ENCODE results near the gene PPWD1. TPM values are rescaled to one million over a fixed set of nuclear protein-coding genes. Genes with fewer than 3 reads are reported as not detected.
"Not testable (repeated sequence)": the region's sequence is repeated elsewhere in the genome, so short reads cannot be mapped to it uniquely, and the experiment has no call there.

PPWD1 gene
- total and polyA plus RNA-seq, 4 experiments from 2014 or later: 36.4 to 104 (median 74.1) TPM

DNA sequence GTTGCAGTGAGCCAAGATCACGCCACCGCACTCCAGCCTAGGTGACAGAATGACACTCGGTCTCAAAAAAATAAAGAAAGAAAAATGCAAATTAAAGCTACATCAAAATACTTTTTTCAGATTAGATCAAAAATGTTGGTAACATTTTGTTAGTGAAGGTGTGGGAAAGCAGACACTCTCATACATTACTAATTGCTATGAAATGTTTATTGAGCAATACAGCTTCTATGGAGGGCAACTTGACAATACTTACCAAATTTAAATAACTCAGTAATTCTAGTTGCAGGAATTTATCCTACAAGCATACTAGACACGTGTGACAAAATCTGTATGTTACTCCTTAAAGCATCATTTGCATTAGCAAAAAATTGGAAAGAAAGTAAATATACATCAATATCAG, 56.9 kb downstream of the PPWD1 start:
- Mint-ChIP-seq H3K27me3 (peaks cover 2 to 3% of the 10 kb centered on the region in 2 donors), H3K4me3 (no peak overlapping the region), H3K4me1 (peaks cover 26 to 65% (median 37%) of the 10 kb centered on the region in 4 donors), H3K27ac (peak overlapping the region in 1 of 7 donors; percentile 18), H3K36me3 (peaks cover 15 to 39% of the 10 kb centered on the region in 2 donors), H3K9me3 (peaks cover 0 to 2% (median 0%) of the 10 kb centered on the region in 8 donors)
- H3K27ac ChIP-seq (ENCODE audit: low read depth, low read length): no peak overlapping the region
- H3K4me1 ChIP-seq (ENCODE audit: insufficient read depth, low read length): peaks cover 20% of the 10 kb centered on the region
- H3K36me3 ChIP-seq (ENCODE audit: insufficient read depth, low read length): peaks cover 7% of the 10 kb centered on the region
- no peak overlapping the region for H3K4me3 ChIP-seq (ENCODE audit: low read length in 2 of 2)
- ChIA-PET POLR2A (ENCODE audit: partially characterized antibody) (interaction anchor here (0.7 kb wide), 1 partner anchor 56 kb away, joined by 3 read pairs; no protein-coding TSS in a partner anchor), CTCF (ENCODE audit: partially characterized antibody) (interaction anchor here (1.3 kb wide), 1 partner anchor 11 kb away, joined by 3 read pairs; no protein-coding TSS in a partner anchor)
- intact Hi-C loops (cut with micrococcal nuclease): loop anchor here (5.0 kb wide), 1 partner anchor 33 kb away; no protein-coding TSS in a partner anchor
- H3K27me3 ChIP-seq (ENCODE audit: insufficient read depth, low read length): no peaks in the 10 kb centered on the region
- DNase-seq: no peak
- H3K9me3 ChIP-seq (ENCODE audit: control insufficient read depth in 1 of 2, low read length in 2 of 2): no peaks in the 10 kb centered on the region

DNA sequence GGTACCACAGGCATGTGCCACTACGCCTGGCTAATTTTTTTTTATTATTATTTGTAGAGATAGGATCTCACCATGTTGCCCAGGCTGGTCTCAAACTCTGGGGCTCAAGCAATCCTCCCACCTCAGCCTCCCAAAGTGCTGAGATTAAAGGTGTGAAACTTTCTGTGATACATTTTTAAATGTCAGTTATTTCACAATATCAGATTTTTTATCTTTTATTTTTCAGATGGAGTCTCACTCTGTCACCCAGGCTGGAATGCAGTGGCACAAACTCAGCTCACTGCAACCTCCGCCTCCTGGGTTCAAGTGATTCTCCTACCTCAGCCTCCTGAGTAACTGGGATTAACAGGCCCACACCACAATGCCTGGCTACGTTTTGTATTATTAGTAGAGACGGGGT, 58.9 kb downstream of the PPWD1 start:
- H3K9me3 Mint-ChIP-seq; POLR2A ChIA-PET (ENCODE audit: partially characterized antibody): not testable (repeated sequence)
- intact Hi-C loops (cut with micrococcal nuclease): loop anchor here (5.0 kb wide), 1 partner anchor 35 kb away; no protein-coding TSS in a partner anchor

DNA sequence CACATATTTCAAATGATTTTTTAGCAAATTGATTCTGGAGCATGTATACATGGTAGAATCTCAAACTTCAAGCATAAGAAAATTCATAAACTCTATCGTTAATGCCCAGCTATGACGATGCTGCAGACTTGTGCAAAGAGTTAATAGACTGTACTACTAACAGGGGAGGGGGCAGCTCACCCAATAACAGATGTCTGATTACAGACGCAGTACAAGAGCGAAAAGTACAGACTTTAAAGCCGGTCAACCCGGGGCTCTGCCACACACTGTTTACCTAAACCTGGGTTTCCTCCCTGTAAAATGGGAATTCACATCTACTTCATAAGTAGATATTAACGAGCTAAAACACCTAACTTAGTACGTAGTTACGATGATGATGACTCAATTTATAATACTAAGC, 60.4 kb downstream of the PPWD1 start:
- H3K27ac Mint-ChIP-seq: peak overlapping the region; percentile 97 to 100 (median 99)

More for the DNA sequence above, 58.9 kb downstream of the PPWD1 start:
- H3K27me3 Mint-ChIP-seq; H3K36me3 ChIP-seq (ENCODE audit: insufficient read depth, low read length); H3K27ac ChIP-seq (ENCODE audit: low read depth, low read length); CTCF ChIA-PET (ENCODE audit: partially characterized antibody); H3K9me3 ChIP-seq (ENCODE audit: control insufficient read depth in 1 of 2, low read length in 2 of 2); DNase-seq; H3K27me3 ChIP-seq (ENCODE audit: insufficient read depth, low read length); H3K4me3 ChIP-seq (ENCODE audit: low read length in 2 of 2): not testable (repeated sequence)
- H3K36me3 Mint-ChIP-seq: peaks cover 10 to 37% of the 10 kb centered on the region in 2 donors
- peak overlapping the region in 4 of 8 donors; percentile 31 to 100 (median 74) for H3K4me3 Mint-ChIP-seq
- peaks cover 34% of the 10 kb centered on the region for H3K4me1 ChIP-seq (ENCODE audit: insufficient read depth, low read length)
- H3K27ac Mint-ChIP-seq: peak overlapping the region in 2 of 7 donors; percentile 19 to 99
- H3K4me1 Mint-ChIP-seq: peaks cover 29 to 73% (median 41%) of the 10 kb centered on the region in 4 donors

DNA sequence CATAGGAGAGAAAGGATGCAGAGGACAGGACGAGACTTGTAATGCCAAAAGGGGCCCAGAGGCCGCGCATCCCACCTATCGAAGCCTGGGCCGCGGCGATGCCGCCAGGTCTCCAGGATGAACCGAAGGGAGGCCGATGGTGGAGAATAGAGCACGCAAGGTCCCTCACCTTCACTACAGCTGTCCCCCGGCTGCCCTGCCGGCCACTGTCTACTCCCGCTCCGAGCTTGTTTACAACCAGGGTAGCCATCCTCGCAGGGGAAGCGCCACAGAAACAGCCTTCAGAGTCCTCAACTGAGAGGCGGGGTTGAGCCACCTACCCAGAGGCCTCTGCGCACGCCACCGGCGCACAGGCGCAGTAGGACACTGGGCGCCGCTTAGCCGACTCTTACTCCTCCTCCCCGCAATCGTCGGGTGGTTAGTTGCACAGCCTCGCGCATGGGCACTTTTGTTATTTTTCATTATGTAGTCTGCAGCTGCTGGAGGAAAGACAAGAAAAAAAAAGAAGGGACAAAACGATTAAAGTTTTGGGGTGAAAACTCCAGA, 61.0 kb downstream of the PPWD1 start, which contains the start of gene TRIM23:
TRIM23 (minus strand) TSS at position 309 of the 546 bp plus-strand sequence; CDS start at position 250, 59 bp downstream.
- H3K4me3 Mint-ChIP-seq: peak within 1 kb of the TSS; percentile 96 to 100 (median 99)
- CTCF ChIA-PET (ENCODE audit: partially characterized antibody): interaction anchor here (1.2 to 1.6 kb wide), 3 partner anchors 9 to 558 kb away, joined by 3 to 5 read pairs (median 3); no protein-coding TSS in a partner anchor

More for the DNA sequence above, 60.4 kb downstream of the PPWD1 start:
- DNase-seq: peak in 2 of 5 donors; percentile 3 to 9
- H3K4me1 ChIP-seq (ENCODE audit: insufficient read depth, low read length): peaks cover 34% of the 10 kb centered on the region
- H3K9me3 ChIP-seq (ENCODE audit: control insufficient read depth in 1 of 2, low read length in 2 of 2): no peaks in the 10 kb centered on the region
- peaks cover 2 to 3% of the 10 kb centered on the region in 2 donors for H3K27me3 Mint-ChIP-seq
- peak overlapping the region; percentile 96 to 100 (median 99) for H3K4me3 Mint-ChIP-seq
- peak overlapping the region; percentile 79 for H3K27ac ChIP-seq (ENCODE audit: low read depth, low read length)
- peak overlapping the region; percentile 56 to 74 for H3K4me3 ChIP-seq (ENCODE audit: low read length in 2 of 2)
- ChIA-PET POLR2A (ENCODE audit: partially characterized antibody) (interaction anchor here (0.9 to 3.4 kb wide), 11 partner anchors 11 to 855 kb away, joined by 3 to 70 read pairs (median 6); partner anchors contain the start of genes ADAMTS6, CENPK, CWC27 and NLN), CTCF (ENCODE audit: partially characterized antibody) (interaction anchor here (0.9 to 1.6 kb wide), 4 partner anchors 10 to 558 kb away, joined by 3 to 5 read pairs (median 4); partner anchors contain the start of genes CENPK and PPWD1)
- H3K27me3 ChIP-seq (ENCODE audit: insufficient read depth, low read length): no peaks in the 10 kb centered on the region
- peaks cover 10 to 32% of the 10 kb centered on the region in 2 donors for H3K36me3 Mint-ChIP-seq
- peaks cover 0 to 2% (median 0%) of the 10 kb centered on the region in 8 donors for H3K9me3 Mint-ChIP-seq
- intact Hi-C loops (cut with micrococcal nuclease): loop anchor here (5.0 kb wide), 1 partner anchor 36 kb away; no protein-coding TSS in a partner anchor
- H3K36me3 ChIP-seq (ENCODE audit: insufficient read depth, low read length): no peaks in the 10 kb centered on the region
- peaks cover 28 to 74% (median 42%) of the 10 kb centered on the region in 4 donors for H3K4me1 Mint-ChIP-seq

DNA sequence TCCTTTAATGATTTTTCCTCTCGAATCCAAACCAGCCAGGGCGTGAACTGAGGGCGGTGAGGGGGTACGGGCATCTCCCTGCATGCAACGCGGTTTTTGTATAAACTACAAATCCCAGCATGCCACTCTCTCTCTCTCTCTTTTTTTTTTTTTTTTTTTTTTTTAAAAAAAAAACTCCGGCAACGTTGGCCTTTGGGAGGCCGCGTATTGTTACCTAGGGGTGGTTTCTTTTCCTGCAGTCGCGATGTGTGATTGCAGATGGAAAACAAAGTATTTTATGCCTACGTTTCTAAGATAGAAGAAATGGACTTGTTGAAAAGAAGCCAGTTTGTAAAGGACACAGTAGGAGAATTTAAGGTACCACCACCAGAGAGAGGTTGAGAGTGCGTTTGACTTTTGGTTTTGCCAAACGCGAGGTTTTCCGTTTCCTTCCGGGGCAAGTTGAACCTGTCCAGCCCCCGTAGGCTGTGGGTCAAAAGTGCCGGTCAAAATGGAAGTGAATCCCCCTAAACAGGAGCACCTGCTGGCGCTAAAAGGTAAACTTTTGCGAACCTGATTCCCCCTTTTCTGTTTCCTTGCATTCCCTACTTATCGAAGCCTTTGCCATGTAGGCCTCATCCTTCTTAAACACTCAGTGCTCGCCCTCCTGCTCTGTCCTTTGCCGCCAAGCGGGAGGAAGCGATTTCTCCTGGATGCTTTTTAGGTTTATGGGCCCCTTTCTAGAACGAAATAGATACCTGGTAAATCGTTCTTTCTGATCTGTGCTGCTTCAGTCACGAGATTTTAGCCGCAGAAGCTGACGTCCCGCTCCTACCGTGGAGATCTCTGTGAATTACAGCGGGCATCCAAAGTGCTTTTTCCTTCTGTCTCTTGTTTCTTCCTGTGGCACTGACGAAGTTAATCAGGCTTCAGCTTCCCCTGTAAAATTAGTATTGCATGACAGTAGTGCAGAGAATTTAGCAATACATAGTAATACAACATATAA, 61.8 kb downstream of the PPWD1 start, which contains the start of the genes SHLD3 and TRAPPC13:
SHLD3 (plus strand) TSS at position 457 of the 985 bp plus-strand sequence. CDS start 4,561 bp downstream, outside the sequence.
TRAPPC13 (plus strand) TSS at position 457 of the 985 bp plus-strand sequence; CDS start at position 491, 34 bp downstream.
- Mint-ChIP-seq H3K4me3 (peak within 1 kb of the TSS; percentile 96 to 100 (median 99)), H3K4me1 (peaks cover 28 to 68% (median 42%) of the 10 kb centered on the region in 4 donors), H3K27ac (peak within 1 kb of the TSS; percentile 97 to 100 (median 99)), H3K36me3 (peaks cover 8 to 35% of the 10 kb centered on the region in 2 donors), H3K9me3 (peaks cover 0 to 2% (median 0%) of the 10 kb centered on the region in 8 donors), H3K27me3 (peaks cover 2 to 3% of the 10 kb centered on the region in 2 donors)
- Histone ChIP-seq H3K9me3 (ENCODE audit: control insufficient read depth in 1 of 2, low read length in 2 of 2) (no peaks in the 10 kb centered on the region), H3K27ac (ENCODE audit: low read depth, low read length) (peak within 1 kb of the TSS; percentile 79), H3K4me1 (ENCODE audit: insufficient read depth, low read length) (peaks cover 34% of the 10 kb centered on the region), H3K36me3 (ENCODE audit: insufficient read depth, low read length) (peaks cover 6% of the 10 kb centered on the region), H3K27me3 (ENCODE audit: insufficient read depth, low read length) (no peaks in the 10 kb centered on the region), H3K4me3 (ENCODE audit: low read length in 2 of 2) (peak within 1 kb of the TSS; percentile 74 to 98)
- intact Hi-C loops (cut with micrococcal nuclease): loop anchor here (1.0 to 5.0 kb wide), 7 partner anchors 38 to 856 kb away; partner anchors contain the start of genes CENPK, CWC27, ERBIN and NLN
- peak; percentile 90 to 93 (median 92) for DNase-seq
- POLR2A ChIA-PET (ENCODE audit: partially characterized antibody): interaction anchor here (0.9 to 3.4 kb wide), 11 partner anchors 16 to 857 kb away, joined by 3 to 70 read pairs (median 6); partner anchors contain the start of genes ADAMTS6, CENPK, CWC27 and NLN
- CTCF ChIA-PET (ENCODE audit: partially characterized antibody): interaction anchor here (1.0 to 1.6 kb wide), 4 partner anchors 8 to 557 kb away, joined by 3 to 5 read pairs (median 3); no protein-coding TSS in a partner anchor

More for the DNA sequence above, 61.0 kb downstream of the PPWD1 start, which contains the start of gene TRIM23:
- Histone ChIP-seq H3K36me3 (ENCODE audit: insufficient read depth, low read length) (peaks cover under 1% of the 10 kb centered on the region), H3K9me3 (ENCODE audit: control insufficient read depth in 1 of 2, low read length in 2 of 2) (no peaks in the 10 kb centered on the region), H3K4me3 (ENCODE audit: low read length in 2 of 2) (peak within 1 kb of the TSS; percentile 74 to 98), H3K27me3 (ENCODE audit: insufficient read depth, low read length) (no peaks in the 10 kb centered on the region), H3K4me1 (ENCODE audit: insufficient read depth, low read length) (peaks cover 34% of the 10 kb centered on the region), H3K27ac (ENCODE audit: low read depth, low read length) (peak within 1 kb of the TSS; percentile 79)
- peak in 4 of 5 donors; percentile 92 to 95 (median 94) for DNase-seq
- intact Hi-C loops (cut with micrococcal nuclease): loop anchor here (1.0 to 5.0 kb wide), 7 partner anchors 37 to 855 kb away; partner anchors contain the start of genes CENPK, CWC27, ERBIN and NLN
- H3K27ac Mint-ChIP-seq: peak within 1 kb of the TSS; percentile 97 to 100 (median 99)
- peaks cover 7 to 32% of the 10 kb centered on the region in 2 donors for H3K36me3 Mint-ChIP-seq
- peaks cover 2 to 3% of the 10 kb centered on the region in 2 donors for H3K27me3 Mint-ChIP-seq
- peaks cover 26 to 68% (median 40%) of the 10 kb centered on the region in 4 donors for H3K4me1 Mint-ChIP-seq
- peaks cover 0 to 2% (median 0%) of the 10 kb centered on the region in 8 donors for H3K9me3 Mint-ChIP-seq
- POLR2A ChIA-PET (ENCODE audit: partially characterized antibody): interaction anchor here (0.5 to 3.4 kb wide), 13 partner anchors 12 to 856 kb away, joined by 3 to 70 read pairs (median 5); partner anchors contain the start of genes ADAMTS6, CENPK, CWC27 and NLN

DNA sequence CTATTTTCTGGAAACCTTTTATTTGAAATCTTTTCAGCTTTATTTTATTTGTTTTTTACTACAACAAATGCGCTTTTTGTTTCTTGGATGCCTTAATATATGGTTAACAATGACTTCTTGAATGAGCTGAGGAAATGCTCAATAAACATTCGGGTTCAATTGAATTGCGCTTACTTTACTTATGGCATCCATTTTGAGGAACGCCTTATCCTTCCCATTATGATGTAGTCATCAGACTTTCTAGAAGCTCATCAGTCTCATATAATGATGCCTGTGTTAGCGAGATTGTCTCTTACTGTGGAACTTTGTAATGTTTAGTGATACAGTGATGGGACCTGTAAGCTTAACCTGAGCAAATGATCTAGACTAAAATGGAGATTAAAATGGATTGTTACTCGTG, 62.6 kb downstream of the PPWD1 start:
- peaks cover 9 to 40% of the 10 kb centered on the region in 2 donors for H3K36me3 Mint-ChIP-seq
- H3K4me1 Mint-ChIP-seq: peaks cover 29 to 62% (median 42%) of the 10 kb centered on the region in 4 donors
- Histone ChIP-seq H3K4me3 (ENCODE audit: low read length in 2 of 2) (peak overlapping the region; percentile 74 to 98), H3K27me3 (ENCODE audit: insufficient read depth, low read length) (no peaks in the 10 kb centered on the region), H3K36me3 (ENCODE audit: insufficient read depth, low read length) (peaks cover 6% of the 10 kb centered on the region), H3K27ac (ENCODE audit: low read depth, low read length) (peak overlapping the region; percentile 79), H3K4me1 (ENCODE audit: insufficient read depth, low read length) (peaks cover 34% of the 10 kb centered on the region), H3K9me3 (ENCODE audit: control insufficient read depth in 1 of 2, low read length in 2 of 2) (no peaks in the 10 kb centered on the region)
- ChIA-PET CTCF (ENCODE audit: partially characterized antibody) (interaction anchor here (0.8 to 1.0 kb wide), 2 partner anchors 16 to 62 kb away, joined by 3 read pairs; partner anchors contain the start of genes CENPK and PPWD1), POLR2A (ENCODE audit: partially characterized antibody) (interaction anchor here (0.9 to 3.4 kb wide), 3 partner anchors 63 to 299 kb away, joined by 3 to 70 read pairs (median 7); partner anchors contain the start of genes CENPK and PPWD1)
- peak overlapping the region; percentile 26 to 100 (median 98) for H3K4me3 Mint-ChIP-seq
- H3K27ac Mint-ChIP-seq: peak overlapping the region; percentile 32 to 100 (median 99)
- intact Hi-C loops (cut with micrococcal nuclease): loop anchor here (2.0 kb wide), 2 partner anchors 519 to 857 kb away; partner anchors contain the start of genes CWC27, SREK1 and SREK1IP1
- H3K9me3 Mint-ChIP-seq: peaks cover 0 to 2% (median 0%) of the 10 kb centered on the region in 8 donors
- no peak for DNase-seq
- H3K27me3 Mint-ChIP-seq: peaks cover 2 to 3% of the 10 kb centered on the region in 2 donors
